K562 (cell line): Measurements from ENCODE around the gene AFDN. TPM values are rescaled to one million over a fixed set of nuclear protein-coding genes. Genes with fewer than 3 reads are reported as not detected.
A peak's percentile ranks its signal among the peaks of the same experiment; 100 is the strongest.

Experiments
- CEBPB ChIP-seq: fragments of 450-650 bp; IDR thresholded peaks from 2 replicates; pipeline ENCODE4 v1.6.1; 2016; ENCODE audit warnings: missing genetic modification characterization, missing compliant biosample characterization
- POLR2AphosphoS2 ChIP-seq: IDR thresholded peaks from 2 replicates; pipeline ENCODE4 v1.6.1; 2012; ENCODE audit warnings: low read length, improper control_type of control experiment
- SP1 ChIP-seq: sonication (generic); formaldehyde crosslinking; IDR thresholded peaks from 2 replicates; pipeline ENCODE4 v1.8.1; 2022; ENCODE audit warnings: mild to moderate bottlenecking, missing genetic modification reagents
- TEAD4 ChIP-seq, 2 experiments: sonication (generic) in 1 of 2; formaldehyde crosslinking in 1 of 2; IDR thresholded peaks; 2 replicates each; pipeline versions ENCODE4 v1.6.1 to v1.8.0; 2012 to 2022; ENCODE audit warnings: borderline replicate concordance in 1 of 2, inconsistent platforms in 1 of 2, low read length in 1 of 2, mild to moderate bottlenecking in 1 of 2, missing genetic modification reagents in 1 of 2
- ZBTB40 ChIP-seq, 2 experiments: fragments of 450-650 bp in 1 of 2; sonication (generic) in 1 of 2; formaldehyde crosslinking in 1 of 2; IDR thresholded peaks; 2 replicates each; pipeline versions ENCODE4 v1.7.1 to v1.9.0; 2016 to 2022; ENCODE audit warnings: inconsistent platforms in 1 of 2, mild to moderate bottlenecking in 1 of 2, missing genetic modification reagents in 1 of 2
- ZNF197 ChIP-seq: fragments of 200-800 bp; sonication (Bioruptor generic); IDR thresholded peaks from 2 replicates; pipeline ENCODE4 v1.6.1; 2016; ENCODE audit warnings: low read depth, missing genetic modification characterization, missing compliant biosample characterization
- polyA plus RNA-seq, 8 experiments: library from polyadenylated mRNA; depleted of rRNA in 4 of 8; stranded (reverse) in 5 of 8; unstranded in 3 of 8; fragments of >200 nt; fragmentation: Nextera tagmentation in 2 of 8; fragmentation: Illumina TruSeq in 1 of 8; extraction: Ambion mirVana in 2 of 8; extraction: Trizol in 1 of 8; gene quantifications; 2 replicates each; pipeline versions ENCODE4 v1.2.1 to v1.2.3, GENCODE V29; 2011 to 2014; ENCODE audit warnings: inconsistent platforms in 1 of 8, missing spikeins in 1 of 8
- total RNA-seq, 7 experiments: library from RNA; depleted of rRNA in 6 of 7; stranded (reverse); fragments of >200 nt in 6 of 7; fragmentation: Illumina TruSeq in 2 of 7; extraction: Trizol in 2 of 7; gene quantifications; 2 replicates each; pipeline versions ENCODE4 v1.2.1 to v1.2.3, GENCODE V29; 2011 to 2021; ENCODE audit warnings: low replicate concordance in 1 of 7
- TF ChIP-seq, protein P1 (sequence below): fragments of 200-800 bp; sonication (Bioruptor generic); IDR thresholded peaks from 2 replicates; pipeline ENCODE4 v1.6.1; 2016; ENCODE audit warnings: missing genetic modification characterization, missing compliant biosample characterization
- TF ChIP-seq, protein P2 (sequence below): fragments of 450-650 bp; formaldehyde crosslinking; IDR thresholded peaks from 2 replicates; pipeline ENCODE4 v1.4.0; 2020; ENCODE audit warnings: mild to moderate bottlenecking, moderate library complexity
- TF ChIP-seq, protein P3 (sequence below): fragments of 450-650 bp; IDR thresholded peaks from 2 replicates; pipeline ENCODE4 v1.6.1; 2016; ENCODE audit warnings: low read depth, mild to moderate bottlenecking, moderate library complexity

AFDN gene
- total and polyA plus RNA-seq, 9 of the 15 experiments (the other 6 are each of a cell fraction or from before 2014, with no cell fraction given), result 7.2 to 129 (median 105) TPM

- TF ChIP-seq, protein P1, sequence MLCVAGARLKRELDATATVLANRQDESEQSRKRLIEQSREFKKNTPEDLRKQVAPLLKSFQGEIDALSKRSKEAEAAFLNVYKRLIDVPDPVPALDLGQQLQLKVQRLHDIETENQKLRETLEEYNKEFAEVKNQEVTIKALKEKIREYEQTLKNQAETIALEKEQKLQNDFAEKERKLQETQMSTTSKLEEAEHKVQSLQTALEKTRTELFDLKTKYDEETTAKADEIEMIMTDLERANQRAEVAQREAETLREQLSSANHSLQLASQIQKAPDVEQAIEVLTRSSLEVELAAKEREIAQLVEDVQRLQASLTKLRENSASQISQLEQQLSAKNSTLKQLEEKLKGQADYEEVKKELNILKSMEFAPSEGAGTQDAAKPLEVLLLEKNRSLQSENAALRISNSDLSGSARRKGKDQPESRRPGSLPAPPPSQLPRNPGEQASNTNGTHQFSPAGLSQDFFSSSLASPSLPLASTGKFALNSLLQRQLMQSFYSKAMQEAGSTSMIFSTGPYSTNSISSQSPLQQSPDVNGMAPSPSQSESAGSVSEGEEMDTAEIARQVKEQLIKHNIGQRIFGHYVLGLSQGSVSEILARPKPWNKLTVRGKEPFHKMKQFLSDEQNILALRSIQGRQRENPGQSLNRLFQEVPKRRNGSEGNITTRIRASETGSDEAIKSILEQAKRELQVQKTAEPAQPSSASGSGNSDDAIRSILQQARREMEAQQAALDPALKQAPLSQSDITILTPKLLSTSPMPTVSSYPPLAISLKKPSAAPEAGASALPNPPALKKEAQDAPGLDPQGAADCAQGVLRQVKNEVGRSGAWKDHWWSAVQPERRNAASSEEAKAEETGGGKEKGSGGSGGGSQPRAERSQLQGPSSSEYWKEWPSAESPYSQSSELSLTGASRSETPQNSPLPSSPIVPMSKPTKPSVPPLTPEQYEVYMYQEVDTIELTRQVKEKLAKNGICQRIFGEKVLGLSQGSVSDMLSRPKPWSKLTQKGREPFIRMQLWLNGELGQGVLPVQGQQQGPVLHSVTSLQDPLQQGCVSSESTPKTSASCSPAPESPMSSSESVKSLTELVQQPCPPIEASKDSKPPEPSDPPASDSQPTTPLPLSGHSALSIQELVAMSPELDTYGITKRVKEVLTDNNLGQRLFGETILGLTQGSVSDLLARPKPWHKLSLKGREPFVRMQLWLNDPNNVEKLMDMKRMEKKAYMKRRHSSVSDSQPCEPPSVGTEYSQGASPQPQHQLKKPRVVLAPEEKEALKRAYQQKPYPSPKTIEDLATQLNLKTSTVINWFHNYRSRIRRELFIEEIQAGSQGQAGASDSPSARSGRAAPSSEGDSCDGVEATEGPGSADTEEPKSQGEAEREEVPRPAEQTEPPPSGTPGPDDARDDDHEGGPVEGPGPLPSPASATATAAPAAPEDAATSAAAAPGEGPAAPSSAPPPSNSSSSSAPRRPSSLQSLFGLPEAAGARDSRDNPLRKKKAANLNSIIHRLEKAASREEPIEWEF, result no peak
- TF ChIP-seq ZBTB40 (IDR thresholded peaks at IDR 0.05), result peak; percentile 62
- TF ChIP-seq ZBTB40 (CRISPR knock-in tag; IDR thresholded peaks at IDR 0.05), result no peak
- TF ChIP-seq CEBPB (tag), result no peak
- no peak for TF ChIP-seq POLR2AphosphoS2
- TF ChIP-seq, protein P2, sequence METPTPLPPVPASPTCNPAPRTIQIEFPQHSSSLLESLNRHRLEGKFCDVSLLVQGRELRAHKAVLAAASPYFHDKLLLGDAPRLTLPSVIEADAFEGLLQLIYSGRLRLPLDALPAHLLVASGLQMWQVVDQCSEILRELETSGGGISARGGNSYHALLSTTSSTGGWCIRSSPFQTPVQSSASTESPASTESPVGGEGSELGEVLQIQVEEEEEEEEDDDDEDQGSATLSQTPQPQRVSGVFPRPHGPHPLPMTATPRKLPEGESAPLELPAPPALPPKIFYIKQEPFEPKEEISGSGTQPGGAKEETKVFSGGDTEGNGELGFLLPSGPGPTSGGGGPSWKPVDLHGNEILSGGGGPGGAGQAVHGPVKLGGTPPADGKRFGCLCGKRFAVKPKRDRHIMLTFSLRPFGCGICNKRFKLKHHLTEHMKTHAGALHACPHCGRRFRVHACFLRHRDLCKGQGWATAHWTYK (CRISPR knock-in tag), result peak; percentile 38; the same call in 1 of the 2 replicates
- TF ChIP-seq SP1 (CRISPR knock-in tag), result peak; percentile 70
- TF ChIP-seq ZNF197 (CRISPR knock-in tag), result peak; percentile 62; the same call in 1 of the 2 replicates
- TF ChIP-seq, protein P3, sequence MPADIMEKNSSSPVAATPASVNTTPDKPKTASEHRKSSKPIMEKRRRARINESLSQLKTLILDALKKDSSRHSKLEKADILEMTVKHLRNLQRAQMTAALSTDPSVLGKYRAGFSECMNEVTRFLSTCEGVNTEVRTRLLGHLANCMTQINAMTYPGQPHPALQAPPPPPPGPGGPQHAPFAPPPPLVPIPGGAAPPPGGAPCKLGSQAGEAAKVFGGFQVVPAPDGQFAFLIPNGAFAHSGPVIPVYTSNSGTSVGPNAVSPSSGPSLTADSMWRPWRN, result no peak
- no peak for TF ChIP-seq TEAD4 (IDR thresholded peaks at IDR 0.05; ENCODE audit: low read length)
- TF ChIP-seq TEAD4 (CRISPR knock-in tag; IDR thresholded peaks at IDR 0.05; ENCODE audit: borderline replicate concordance), result peak; percentile 80; the same call in 1 of the 2 replicates
These were observed 348 bp upstream of the AFDN start (continued) for GRCh38 chr6:167826230-167826895.
